Heart left ventricle (tissue), 16 donors: ENCODE results near the gene HSPA13. TPM values are rescaled to one million over a fixed set of nuclear protein-coding genes. Genes with fewer than 3 reads are reported as not detected.

Experiments
- ATAC-seq, 4 donors: fragments of 200-7000 bp; cut with Tn5 transposase; one replicate each; pipeline ENCODE4 v1.9.1; 2020 to 2022; ENCODE audit warnings: moderate library complexity in 4 of 4, mild to moderate bottlenecking in 3 of 4, moderate number of reproducible peaks in 1 of 4
- DNase-seq, 5 donors: peaks; one replicate each; pipeline ENCODE4 v3.0.0-alpha.2; 2020
- H3K27ac ChIP-seq, 12 donors: fragments of 200-600 bp; sonication (generic) in 4 of 12; one replicate each; pipeline versions ENCODE4 v1.5.0 to v1.8.0; 2016 to 2022; ENCODE audit warnings: mild to moderate bottlenecking in 2 of 12
- H3K27me3 ChIP-seq, 9 donors: fragments of 200-600 bp; sonication (generic) in 2 of 9; one replicate each; pipeline versions ENCODE4 v1.5.1 to v1.8.0; 2016 to 2022; ENCODE audit warnings: mild to moderate bottlenecking in 3 of 9
- H3K36me3 ChIP-seq, 9 donors: fragments of 200-600 bp; sonication (generic) in 2 of 9; one replicate each; pipeline versions ENCODE4 v1.5.0 to v1.8.0; 2018 to 2022; ENCODE audit warnings: mild to moderate bottlenecking in 2 of 9
- H3K4me1 ChIP-seq, 12 donors: fragments of 200-600 bp; sonication (generic) in 4 of 12; one replicate each; pipeline versions ENCODE4 v1.5.0 to v1.8.0; 2016 to 2022; ENCODE audit warnings: mild to moderate bottlenecking in 3 of 12
- H3K4me3 ChIP-seq, 12 donors: fragments of 200-600 bp; sonication (generic) in 4 of 12; one replicate each; pipeline versions ENCODE4 v1.5.0 to v1.8.0; 2017 to 2022; ENCODE audit warnings: mild to moderate bottlenecking in 9 of 12, moderate library complexity in 4 of 12
- H3K9me3 ChIP-seq, 12 donors: fragments of 200-600 bp; sonication (generic) in 4 of 12; one replicate each; pipeline versions ENCODE4 v1.5.0 to v1.8.0; 2016 to 2022; ENCODE audit warnings: mild to moderate bottlenecking in 1 of 12
- POLR2A ChIP-seq, 2 donors: fragments of 450-650 bp; IDR thresholded peaks; one replicate each; pipeline ENCODE4 v1.6.1; 2017; ENCODE audit warnings: antibody characterized with exemption in 2 of 2, mild to moderate bottlenecking in 2 of 2, moderate library complexity in 2 of 2
- WGBS, 4 donors: extraction: QIAGEN DNeasy Blood & Tissue Kit in 2 of 4; methylation state at CpG; one replicate each; pipeline versions ENCODE4 v1.1.5 to v1.1.7; 2013 to 2018; 5-methylcytosine and 5-hydroxymethylcytosine counted together
- intact Hi-C, 10 donors: fragments of 100-400 bp; cut with DNase I; formaldehyde crosslinking; loops; one replicate each; pipeline versions ENCODE4 v1.11.1 to v1.14.2; 2022
- polyA plus RNA-seq, 2 donors: library from polyadenylated mRNA; stranded (reverse); fragments of 200-250 nt; gene quantifications; one replicate each; pipeline ENCODE4 v1.2.3, GENCODE V29; 2013
- total RNA-seq, 9 donors: library from RNA; depleted of rRNA in 2 of 9; stranded (reverse); fragments of >200 nt in 2 of 9; fragmentation: NEBNext Ultra II Directional in 3 of 9; extraction: Animal tissue kit (Norgen Biotek cat#: 25700) in 3 of 9; gene quantifications; one replicate each; pipeline versions ENCODE4 v1.1.0 to v1.2.4, GENCODE V29; 2016 to 2023
- TF ChIP-seq, protein P1 (sequence below), 12 donors: fragments of 200-600 bp; sonication (generic) in 4 of 12; IDR thresholded peaks; one replicate each; pipeline versions ENCODE4 v1.5.0 to v1.8.0; 2018 to 2022; ENCODE audit warnings: antibody characterized with exemption in 12 of 12, mild to moderate bottlenecking in 5 of 12
- donor health status: ischemic (EF 13 %, LVEDD 7.1; RV severe dilation, severe dysfunction).
- donor health status: healthy with polysubstance abuse.
- donor health status: DM: no; HTN: yes; CAD: no.
- donor health status: DM: no; HTN: no; CAD: no.
- donor health status: ischemic (EF 25% LVEDD 6.9; RV normal size, moderate dysfunction).
- donor health status: ischemic (EF 25% LVEDD 5.7; RV mildly dilated, moderate dysfunction).
- donor health status: healthy.
- donor health status: DM: yes; HTN: yes; CAD: no.
- donor health status: ischemic (EF 35%, LVEDD 5.7; RV mildly dilated, moderate dysfunction).
- donor health status: nonischemic (EF 11% LVEDD 7.7; RV severe dilation, severe dysfunction).
- donor health status: DM: yes; HTN: yes; CAD: no.
- donor health status: PGD.
- donor health status: ischemic (EF 29% LVEDD 5.4; RV normal size, mild dysfunction).
- donor health status: nonischemic (EF 23%, LVEDD 6.1; RV moderate dilation, normal function).

The HSPA13 gene
- total and polyA plus RNA-seq, 11 donors = 3.0 to 23.8 (median 16.0) TPM

GRCh38 chr21:14382486-14382834, 486 bp downstream of the HSPA13 start:
- WGBS, 4 donors = 0 to 1% (median 0%) methylated on average over 6 to 9 of the region's 9 CpGs
- no peaks in the 10 kb centered on the region for H3K27me3 ChIP-seq
- H3K4me1 ChIP-seq = peaks cover 0 to 41% (median 19%) of the 10 kb centered on the region in 12 donors
- no peaks in the 10 kb centered on the region for H3K9me3 ChIP-seq
- H3K36me3 ChIP-seq = peaks cover 0 to 22% (median 13%) of the 10 kb centered on the region in 9 donors
- peak overlapping the region in 9 of 12 donors; percentile 41 to 91 (median 74) for H3K27ac ChIP-seq
- TF ChIP-seq, protein P1, sequence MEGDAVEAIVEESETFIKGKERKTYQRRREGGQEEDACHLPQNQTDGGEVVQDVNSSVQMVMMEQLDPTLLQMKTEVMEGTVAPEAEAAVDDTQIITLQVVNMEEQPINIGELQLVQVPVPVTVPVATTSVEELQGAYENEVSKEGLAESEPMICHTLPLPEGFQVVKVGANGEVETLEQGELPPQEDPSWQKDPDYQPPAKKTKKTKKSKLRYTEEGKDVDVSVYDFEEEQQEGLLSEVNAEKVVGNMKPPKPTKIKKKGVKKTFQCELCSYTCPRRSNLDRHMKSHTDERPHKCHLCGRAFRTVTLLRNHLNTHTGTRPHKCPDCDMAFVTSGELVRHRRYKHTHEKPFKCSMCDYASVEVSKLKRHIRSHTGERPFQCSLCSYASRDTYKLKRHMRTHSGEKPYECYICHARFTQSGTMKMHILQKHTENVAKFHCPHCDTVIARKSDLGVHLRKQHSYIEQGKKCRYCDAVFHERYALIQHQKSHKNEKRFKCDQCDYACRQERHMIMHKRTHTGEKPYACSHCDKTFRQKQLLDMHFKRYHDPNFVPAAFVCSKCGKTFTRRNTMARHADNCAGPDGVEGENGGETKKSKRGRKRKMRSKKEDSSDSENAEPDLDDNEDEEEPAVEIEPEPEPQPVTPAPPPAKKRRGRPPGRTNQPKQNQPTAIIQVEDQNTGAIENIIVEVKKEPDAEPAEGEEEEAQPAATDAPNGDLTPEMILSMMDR (IDR thresholded peaks at IDR 0.05) = no peak
- TF ChIP-seq POLR2A (IDR thresholded peaks at IDR 0.05) = no peak
- ATAC-seq = no peak
- peak overlapping the region; percentile 55 to 93 (median 80) for H3K4me3 ChIP-seq
- intact Hi-C loops = loop anchor here in 4 of 10 donors (5.0 to 10.0 kb wide), 4 partner anchors 680 to 1352 kb away; partner anchors contain the start of gene NRIP1 (in 3 of the 4)
- peak in 2 of 5 donors; percentile 8 to 28 for DNase-seq

- H3K4me1 ChIP-seq = peaks cover 0 to 29% (median 13%) of the 10 kb centered on the region in 12 donors
- DNase-seq (no peak), ATAC-seq (no peak)
- no peak for TF ChIP-seq POLR2A (IDR thresholded peaks at IDR 0.05)
- TF ChIP-seq, protein P1 (IDR thresholded peaks at IDR 0.05) = no peak
- WGBS, 4 donors = 95 to 100% (median 98%) methylated on average over 2 of the region's 2 CpGs
- intact Hi-C loops = no loop called here
- no peaks in the 10 kb centered on the region for H3K9me3 ChIP-seq
- H3K4me3 ChIP-seq = no peak overlapping the region
- no peak overlapping the region for H3K27ac ChIP-seq
- peaks cover 0 to 78% (median 69%) of the 10 kb centered on the region in 9 donors for H3K36me3 ChIP-seq
- H3K27me3 ChIP-seq = no peaks in the 10 kb centered on the region
These were observed 6.1 kb downstream of the HSPA13 start for GRCh38 chr21:14376854-14377253.

DNA sequence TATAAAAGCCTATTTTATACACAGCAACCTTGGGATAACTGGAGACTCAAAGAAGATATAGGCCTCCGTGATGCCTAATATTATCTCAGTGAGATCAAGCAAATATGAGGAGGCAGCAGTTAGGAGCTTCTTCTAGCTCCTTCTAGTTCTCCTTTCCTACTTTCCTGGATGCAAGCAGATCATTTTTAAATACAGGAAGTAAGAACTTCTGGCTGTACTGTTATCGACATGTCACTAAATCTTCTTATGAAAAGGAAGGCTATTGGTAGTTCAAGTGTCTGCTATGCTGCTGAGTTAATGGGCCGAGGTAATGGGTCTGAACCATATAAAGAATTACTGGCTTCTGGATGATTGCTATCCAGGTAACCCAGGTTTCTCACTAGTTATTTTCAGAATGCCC, 15.9 kb downstream of the HSPA13 start:
- peaks cover 0 to 12% (median 0%) of the 10 kb centered on the region in 9 donors for H3K36me3 ChIP-seq
- TF ChIP-seq, protein P1 (IDR thresholded peaks at IDR 0.05) = no peak
- TF ChIP-seq POLR2A (IDR thresholded peaks at IDR 0.05) = no peak
- intact Hi-C loops = no loop called here
- H3K9me3 ChIP-seq = no peaks in the 10 kb centered on the region
- WGBS, 4 donors = 64 to 78% (median 72%) methylated on average over 3 of the region's 3 CpGs
- DNase-seq = no peak
- H3K4me1 ChIP-seq = no peaks in the 10 kb centered on the region
- ATAC-seq = no peak
- no peak overlapping the region for H3K4me3 ChIP-seq
- H3K27ac ChIP-seq = no peak overlapping the region
- no peaks in the 10 kb centered on the region for H3K27me3 ChIP-seq

DNA sequence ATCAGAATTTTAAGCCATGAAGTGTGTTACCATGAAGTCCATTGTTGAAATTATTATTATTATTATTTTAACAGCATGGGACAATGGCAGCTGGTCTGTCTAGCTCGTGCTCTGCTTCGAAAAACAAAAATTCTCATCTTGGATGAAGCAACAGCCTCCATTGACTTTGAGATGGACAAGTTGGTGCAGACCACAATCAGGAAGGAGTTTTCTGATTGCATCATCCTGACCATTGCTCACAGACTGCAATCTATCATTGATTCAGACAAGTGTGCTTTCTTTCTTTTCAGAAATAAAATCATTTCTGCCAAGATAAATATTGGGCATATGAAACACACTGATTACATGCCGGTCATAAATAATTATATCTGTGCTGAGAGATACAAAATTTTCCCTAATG, 21.0 kb downstream of the HSPA13 start:
- no peak overlapping the region for H3K27ac ChIP-seq
- no peaks in the 10 kb centered on the region for H3K27me3 ChIP-seq
- no peak overlapping the region for H3K4me3 ChIP-seq
- intact Hi-C loops = no loop called here
- 39 to 65% (median 50%) methylated on average over 3 of the region's 3 CpGs for WGBS, 4 donors
- no peaks in the 10 kb centered on the region for H3K36me3 ChIP-seq
- TF ChIP-seq, protein P1 (IDR thresholded peaks at IDR 0.05) = no peak
- TF ChIP-seq POLR2A (IDR thresholded peaks at IDR 0.05) = no peak
- no peaks in the 10 kb centered on the region for H3K4me1 ChIP-seq
- ATAC-seq (peak in 1 of 4 donors; percentile 65), DNase-seq (no peak)
- no peaks in the 10 kb centered on the region for H3K9me3 ChIP-seq
